ENCODE results near the gene ERC1.

DNA sequence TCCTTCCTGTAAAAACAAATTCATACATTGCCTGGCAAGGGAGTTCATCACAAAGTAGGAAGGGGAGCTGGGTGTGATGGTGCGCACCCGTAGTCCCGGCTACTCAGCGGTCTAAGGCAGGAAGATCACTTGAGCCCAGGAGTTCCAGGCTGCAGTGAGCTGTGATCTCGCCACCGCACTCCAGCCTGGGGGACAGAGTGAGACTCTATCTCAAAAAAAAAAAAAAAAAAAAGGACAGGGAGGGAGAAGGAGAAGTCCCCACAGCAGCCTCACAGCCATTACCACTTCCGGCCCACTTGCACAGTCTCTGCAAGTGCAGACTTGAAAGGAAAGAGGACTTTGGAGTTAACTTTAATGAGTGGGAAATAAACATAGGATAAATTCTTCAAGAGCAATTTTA is 482.4 kb downstream of the ERC1 start:
- TF ChIP-seq, protein P1, sequence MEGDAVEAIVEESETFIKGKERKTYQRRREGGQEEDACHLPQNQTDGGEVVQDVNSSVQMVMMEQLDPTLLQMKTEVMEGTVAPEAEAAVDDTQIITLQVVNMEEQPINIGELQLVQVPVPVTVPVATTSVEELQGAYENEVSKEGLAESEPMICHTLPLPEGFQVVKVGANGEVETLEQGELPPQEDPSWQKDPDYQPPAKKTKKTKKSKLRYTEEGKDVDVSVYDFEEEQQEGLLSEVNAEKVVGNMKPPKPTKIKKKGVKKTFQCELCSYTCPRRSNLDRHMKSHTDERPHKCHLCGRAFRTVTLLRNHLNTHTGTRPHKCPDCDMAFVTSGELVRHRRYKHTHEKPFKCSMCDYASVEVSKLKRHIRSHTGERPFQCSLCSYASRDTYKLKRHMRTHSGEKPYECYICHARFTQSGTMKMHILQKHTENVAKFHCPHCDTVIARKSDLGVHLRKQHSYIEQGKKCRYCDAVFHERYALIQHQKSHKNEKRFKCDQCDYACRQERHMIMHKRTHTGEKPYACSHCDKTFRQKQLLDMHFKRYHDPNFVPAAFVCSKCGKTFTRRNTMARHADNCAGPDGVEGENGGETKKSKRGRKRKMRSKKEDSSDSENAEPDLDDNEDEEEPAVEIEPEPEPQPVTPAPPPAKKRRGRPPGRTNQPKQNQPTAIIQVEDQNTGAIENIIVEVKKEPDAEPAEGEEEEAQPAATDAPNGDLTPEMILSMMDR (IDR thresholded peaks at IDR 0.05; ENCODE audit: extremely low read depth in 1 of 2, insufficient read depth in 1 of 2, low read depth in 1 of 2, low read length in 2 of 2): no peak
- TF ChIP-seq POLR2AphosphoS5 (IDR thresholded peaks at IDR 0.05; ENCODE audit: insufficient read depth, low read depth, low read length): no peak
- no peak for TF ChIP-seq POLR2A (IDR thresholded peaks at IDR 0.05; ENCODE audit: low read depth, low read length)
- TF ChIP-seq, protein P2, sequence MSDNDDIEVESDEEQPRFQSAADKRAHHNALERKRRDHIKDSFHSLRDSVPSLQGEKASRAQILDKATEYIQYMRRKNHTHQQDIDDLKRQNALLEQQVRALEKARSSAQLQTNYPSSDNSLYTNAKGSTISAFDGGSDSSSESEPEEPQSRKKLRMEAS (IDR thresholded peaks at IDR 0.05; ENCODE audit: insufficient read depth, insufficient read length): no peak
- TF ChIP-seq EZH2 (IDR thresholded peaks at IDR 0.05; ENCODE audit: borderline replicate concordance, low read depth, low read length, severe bottlenecking): no peak
- TF ChIP-seq GATA2 (IDR thresholded peaks at IDR 0.05; ENCODE audit: insufficient read depth, insufficient read length, low read depth, low read length): no peak
